ENCODE results near the gene ZNF626.
"Not testable (repeated sequence)": the region's sequence is repeated elsewhere in the genome, so short reads cannot be mapped to it uniquely, and the experiment has no call there.

Gene ZNF626

DNA sequence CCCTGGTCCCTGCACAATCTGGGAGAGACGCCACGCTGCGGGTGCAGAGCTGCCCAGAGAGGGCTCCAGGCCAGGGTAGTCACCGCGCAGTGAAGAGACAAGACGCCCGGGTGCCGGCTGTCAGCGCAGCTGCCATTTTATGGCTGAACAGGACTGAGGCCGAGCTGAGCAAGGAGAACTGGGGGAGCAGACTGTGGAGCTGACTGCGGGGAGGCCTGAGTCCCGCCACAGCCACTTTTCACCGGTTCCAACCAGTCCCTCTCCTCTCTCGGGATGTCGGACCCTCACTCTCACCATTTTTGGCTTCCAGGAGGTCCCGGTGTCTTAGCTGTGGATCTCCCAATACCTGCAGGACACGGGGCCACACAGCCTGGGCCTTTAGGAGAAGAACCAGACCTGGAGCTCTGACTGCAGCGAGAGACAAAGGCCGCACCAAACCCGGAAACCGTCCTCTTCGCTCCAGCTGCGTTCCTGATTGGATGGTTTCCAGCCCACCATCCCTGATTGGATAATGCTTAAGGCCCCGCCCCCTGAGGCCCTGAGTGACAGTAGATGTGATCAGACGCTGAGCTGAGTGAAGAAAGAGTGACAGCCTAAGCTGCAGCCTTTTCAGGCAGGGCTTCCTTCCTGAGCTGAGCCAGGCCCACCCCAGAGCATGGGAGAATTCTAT lies at the start of gene ZNF626:
Gene ZNF626 (minus strand): TSS at position 422 of the 670 bp plus-strand sequence. CDS start 125 bp downstream, at position 297.
- DNase-seq (ENCODE audit: low read depth, low spot score): peak; percentile 83

GRCh38 chr19:20669263-20669662 lies 7.9 kb upstream of the ZNF626 start:
- no peak for DNase-seq (ENCODE audit: low read depth, low spot score)

DNA sequence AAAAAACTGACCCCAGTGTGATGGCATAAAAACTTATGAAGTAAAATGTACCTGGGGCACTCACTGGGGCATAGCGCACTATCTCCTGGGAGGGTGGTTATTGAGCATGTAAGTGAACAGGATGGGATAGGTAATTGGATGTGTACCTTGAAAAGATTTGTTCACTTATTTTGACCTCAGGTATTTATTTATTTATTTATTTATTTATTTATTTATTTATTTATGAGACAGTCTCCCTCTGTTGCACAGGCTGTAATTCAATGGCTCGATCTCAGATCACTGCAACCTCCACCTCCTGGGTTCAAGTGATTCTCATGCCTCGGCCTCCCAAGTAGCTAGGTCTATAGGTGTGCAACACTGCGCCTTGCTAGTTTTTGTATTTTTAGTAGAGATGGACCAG lies 5.9 kb upstream of the ZNF626 start:
- no peak for DNase-seq (ENCODE audit: low read depth, low spot score)

DNA sequence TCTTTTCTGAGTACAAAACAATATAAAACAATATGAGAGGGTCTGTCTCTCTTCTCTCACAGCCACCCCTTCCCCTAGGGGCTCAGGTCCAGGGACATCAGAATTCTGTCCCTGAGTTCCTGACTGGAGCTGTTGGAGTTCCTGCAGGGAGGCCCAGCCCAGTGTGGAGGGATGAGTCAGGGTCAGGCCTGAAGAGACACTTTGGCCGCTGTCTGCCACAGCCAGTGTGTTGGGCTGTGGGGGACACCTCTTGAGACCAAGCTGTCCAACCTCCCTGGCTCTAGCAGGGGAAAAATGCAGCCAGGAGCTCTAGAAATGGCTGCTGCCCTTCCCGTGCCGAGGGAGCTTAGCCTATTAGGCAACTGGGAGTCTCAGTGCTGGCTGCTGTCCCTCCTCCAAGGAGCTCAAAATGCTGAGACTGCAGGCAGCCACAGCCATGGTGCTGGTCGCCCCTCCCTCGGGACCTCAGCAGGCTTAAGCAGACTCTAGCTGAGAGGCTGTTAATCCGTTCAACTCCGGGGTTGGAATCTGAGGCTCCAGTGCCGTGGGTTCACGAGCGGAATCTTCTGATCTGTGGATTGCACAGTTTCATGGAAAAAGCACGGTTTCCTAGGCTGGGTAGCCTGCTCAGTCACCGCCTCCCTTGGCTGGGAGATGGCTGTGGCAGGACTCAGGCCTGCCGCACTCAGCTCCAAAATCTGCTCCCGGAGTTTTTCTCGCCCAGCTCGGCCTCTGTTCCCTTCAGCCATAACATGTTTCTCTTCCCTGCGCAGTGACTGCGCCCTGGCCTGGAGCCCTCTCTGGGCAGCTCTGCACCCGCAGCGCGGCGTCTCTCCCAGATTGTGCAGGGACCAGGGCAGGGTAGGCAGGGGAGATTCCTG lies 3.8 kb upstream of the ZNF626 start:
- no peak for DNase-seq (ENCODE audit: low read depth, low spot score)

DNA sequence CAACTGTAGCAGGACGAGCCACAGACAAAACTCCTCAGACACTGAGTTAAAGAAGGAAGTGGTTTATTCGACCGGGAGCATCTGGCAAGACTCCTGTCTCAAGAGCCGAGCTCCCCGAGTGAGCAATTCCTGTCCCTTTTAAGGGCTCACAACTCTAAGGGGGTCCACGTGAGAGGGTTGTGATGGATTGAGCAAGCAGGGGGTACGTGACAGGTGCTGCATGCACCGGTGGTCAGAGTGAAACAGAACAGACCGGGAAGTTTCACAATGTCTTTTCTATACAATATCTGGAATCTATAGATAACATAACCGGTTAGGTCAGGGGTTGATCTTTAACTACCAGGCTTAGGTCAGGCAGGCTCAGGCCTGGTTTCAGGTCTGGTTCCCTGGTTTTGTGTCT lies 3.1 kb upstream of the ZNF626 start:
- DNase-seq (ENCODE audit: low read depth, low spot score): not testable (repeated sequence)

GRCh38 chr19:20662421-20663105 lies 1.2 kb upstream of the ZNF626 start:
- no peak for DNase-seq (ENCODE audit: low read depth, low spot score)

- no peak for DNase-seq (ENCODE audit: low read depth, low spot score)
Measured at GRCh38 chr19:20660473-20661140, 764 bp downstream of the ZNF626 start.

DNA sequence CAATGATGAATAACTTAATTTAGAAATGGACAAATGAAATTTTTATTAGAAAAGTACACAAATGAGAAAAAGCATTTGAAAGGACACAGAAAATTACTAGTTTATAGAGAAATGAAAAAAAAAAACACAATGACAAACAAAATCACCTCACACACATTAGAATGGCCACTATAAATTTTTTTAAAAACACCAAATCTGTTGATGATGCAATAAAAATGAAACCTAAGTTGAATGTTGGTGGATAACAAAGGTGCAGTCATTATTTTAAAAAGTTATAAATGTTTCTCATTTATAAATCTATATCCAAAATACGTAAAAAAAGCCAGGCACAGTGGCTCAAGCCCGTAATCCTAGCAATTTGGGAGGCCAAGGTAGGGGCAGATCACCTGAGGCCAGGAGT lies 20.8 kb downstream of the ZNF626 start:
- DNase-seq (ENCODE audit: low read depth, low spot score): no peak

GRCh38 chr19:20640023-20640422 lies 21.3 kb downstream of the ZNF626 start:
- DNase-seq (ENCODE audit: low read depth, low spot score): no peak

DNA sequence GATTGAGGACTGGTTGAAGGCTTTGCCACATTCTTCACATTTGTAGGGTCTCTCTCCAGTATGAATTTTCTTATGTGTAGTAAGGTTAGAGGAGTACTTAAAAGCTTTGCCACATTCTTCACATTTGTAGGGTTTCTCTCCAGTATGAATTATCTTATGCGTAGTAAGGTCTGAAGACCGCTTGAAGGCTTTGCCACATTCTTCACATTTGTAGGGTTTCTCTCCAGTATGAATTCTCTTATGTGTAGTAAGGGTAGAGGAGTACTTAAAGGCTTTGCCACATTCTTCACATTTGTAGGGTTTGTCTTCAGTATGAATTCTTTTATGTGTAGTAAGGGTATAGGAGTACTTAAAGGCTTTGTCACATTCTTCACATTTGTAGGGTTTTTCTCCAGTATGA lies 36.8 kb downstream of the ZNF626 start:
- not testable (repeated sequence) for DNase-seq (ENCODE audit: low read depth, low spot score)

- no peak for DNase-seq (ENCODE audit: low read depth, low spot score)
Measured at GRCh38 chr19:20616071-20616470, 45.3 kb downstream of the ZNF626 start.

DNA sequence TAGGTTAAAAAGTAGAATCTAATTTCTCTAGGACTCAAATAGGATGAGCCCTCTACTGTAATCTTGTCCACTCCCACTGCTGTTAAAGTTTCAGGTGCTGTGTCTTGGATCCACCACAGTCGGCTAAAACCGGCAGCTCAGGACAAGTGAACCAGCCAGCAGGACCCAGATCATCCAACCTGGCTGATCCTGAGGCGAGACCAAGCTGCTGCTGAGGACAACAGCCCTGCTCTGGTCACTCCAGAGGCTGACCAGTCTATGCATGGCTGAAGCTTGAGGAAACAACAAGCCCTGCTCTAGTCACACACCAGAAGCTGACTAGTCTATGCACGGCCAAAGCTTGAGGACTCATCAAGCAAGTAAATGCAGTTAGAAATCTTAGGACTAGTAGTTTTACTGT lies 46.4 kb downstream of the ZNF626 start:
- not testable (repeated sequence) for DNase-seq (ENCODE audit: low read depth, low spot score)

DNA sequence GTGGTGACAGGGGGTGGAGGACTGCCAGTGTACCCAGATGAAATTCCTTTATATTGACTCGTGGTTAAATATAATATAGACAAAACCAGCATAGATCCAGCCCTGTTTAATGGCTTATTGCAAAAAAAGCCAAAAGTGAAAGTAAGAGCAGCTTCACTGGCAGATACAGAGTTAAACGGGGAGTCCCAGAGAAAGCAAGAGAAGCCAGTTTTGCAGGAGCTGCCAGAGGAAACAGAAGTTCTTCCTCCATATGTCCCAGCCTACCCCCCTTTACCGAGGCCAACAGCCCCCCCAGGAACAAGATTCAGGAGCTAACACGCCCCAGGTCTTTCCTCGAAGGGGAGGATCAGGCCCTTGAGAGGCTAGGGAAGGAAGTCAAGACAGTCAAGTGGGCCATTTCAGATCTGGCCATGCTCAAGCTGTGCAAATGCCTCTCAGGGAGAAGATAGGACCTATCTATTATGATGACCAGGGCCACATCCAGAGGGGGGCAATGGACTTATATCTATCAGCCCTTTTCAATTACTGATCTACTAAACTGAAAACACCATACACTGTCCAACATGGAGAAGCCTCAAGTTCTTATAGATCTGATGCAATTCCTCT lies 48.6 kb downstream of the ZNF626 start:
- no peak for DNase-seq (ENCODE audit: low read depth, low spot score)

DNA sequence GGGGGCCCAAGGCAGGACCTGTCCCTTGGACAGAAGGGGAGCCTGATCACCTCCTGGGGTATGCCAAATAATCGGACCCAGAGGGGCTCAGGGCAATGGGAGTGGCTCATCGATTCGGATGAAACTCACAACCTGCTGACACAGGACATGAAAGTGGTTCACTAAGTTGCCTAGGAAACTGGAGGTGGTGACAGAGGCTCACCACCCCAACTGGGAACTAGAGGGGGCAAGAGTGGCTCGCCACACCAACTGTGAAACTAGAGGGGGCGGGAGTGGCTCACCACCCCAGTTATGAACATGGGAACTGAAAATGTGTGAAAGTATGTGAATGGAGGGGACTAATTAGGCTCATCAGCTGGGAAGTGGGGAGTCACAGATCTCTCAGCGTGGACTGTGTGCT lies 49.5 kb downstream of the ZNF626 start:
- DNase-seq (ENCODE audit: low read depth, low spot score): no peak

DNA sequence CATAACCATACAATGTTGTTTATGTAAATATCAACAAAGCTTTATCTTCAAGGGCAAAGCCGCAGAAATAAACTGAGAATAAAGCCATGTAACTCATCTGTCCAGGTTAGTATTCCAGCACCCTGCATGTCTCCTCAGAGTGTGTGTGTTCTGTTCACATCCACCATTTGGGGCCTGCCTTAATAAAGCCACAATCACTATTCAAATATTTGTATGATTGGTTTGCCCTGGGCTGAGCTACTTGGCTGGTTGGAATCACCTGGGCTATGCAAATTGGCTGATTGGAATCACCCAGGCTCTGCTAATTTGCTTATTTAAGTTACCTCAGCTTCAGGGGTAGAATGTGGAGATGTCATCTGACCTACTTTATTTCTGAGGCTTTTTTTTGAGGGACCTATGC lies 53.4 kb downstream of the ZNF626 start:
- no peak for DNase-seq (ENCODE audit: low read depth, low spot score)
